ENCODE results near the gene PAX5.

- TF ChIP-seq, protein P1, sequence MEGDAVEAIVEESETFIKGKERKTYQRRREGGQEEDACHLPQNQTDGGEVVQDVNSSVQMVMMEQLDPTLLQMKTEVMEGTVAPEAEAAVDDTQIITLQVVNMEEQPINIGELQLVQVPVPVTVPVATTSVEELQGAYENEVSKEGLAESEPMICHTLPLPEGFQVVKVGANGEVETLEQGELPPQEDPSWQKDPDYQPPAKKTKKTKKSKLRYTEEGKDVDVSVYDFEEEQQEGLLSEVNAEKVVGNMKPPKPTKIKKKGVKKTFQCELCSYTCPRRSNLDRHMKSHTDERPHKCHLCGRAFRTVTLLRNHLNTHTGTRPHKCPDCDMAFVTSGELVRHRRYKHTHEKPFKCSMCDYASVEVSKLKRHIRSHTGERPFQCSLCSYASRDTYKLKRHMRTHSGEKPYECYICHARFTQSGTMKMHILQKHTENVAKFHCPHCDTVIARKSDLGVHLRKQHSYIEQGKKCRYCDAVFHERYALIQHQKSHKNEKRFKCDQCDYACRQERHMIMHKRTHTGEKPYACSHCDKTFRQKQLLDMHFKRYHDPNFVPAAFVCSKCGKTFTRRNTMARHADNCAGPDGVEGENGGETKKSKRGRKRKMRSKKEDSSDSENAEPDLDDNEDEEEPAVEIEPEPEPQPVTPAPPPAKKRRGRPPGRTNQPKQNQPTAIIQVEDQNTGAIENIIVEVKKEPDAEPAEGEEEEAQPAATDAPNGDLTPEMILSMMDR (IDR thresholded peaks at IDR 0.05), result no peak
- no peak for TF ChIP-seq POLR2A (IDR thresholded peaks at IDR 0.05)
These were observed 139.3 kb downstream of the PAX5 start for GRCh38 chr9:36894695-36895310.

Data from uterus (tissue), 2 donors.